GM19452 (cell line): Measurements from ENCODE around the gene SLC8A1.

ENCODE experiments used
- ATAC-seq: cut with Tn5 transposase; IDR thresholded peaks from one replicate; pipeline ENCODE4 v1.9.1; 2021; ENCODE audit not compliant: unreplicated experiment

Gene SLC8A1

GRCh38 chr2:40357667-40358066 is 94.2 kb downstream of the SLC8A1 start:
- ATAC-seq, result no peak

GRCh38 chr2:40355451-40355850 is 96.4 kb downstream of the SLC8A1 start:
- no peak for ATAC-seq

GRCh38 chr2:40353231-40353630 is 98.7 kb downstream of the SLC8A1 start:
- ATAC-seq, result no peak

- no peak for ATAC-seq
Observed at GRCh38 chr2:40352703-40353099, 99.2 kb downstream of the SLC8A1 start.

- no peak for ATAC-seq
Observed at GRCh38 chr2:40352041-40352702, 99.7 kb downstream of the SLC8A1 start.

- ATAC-seq, result no peak
Observed at GRCh38 chr2:40348665-40349064, 103.2 kb downstream of the SLC8A1 start.

GRCh38 chr2:40348038-40348437 is 103.9 kb downstream of the SLC8A1 start:
- ATAC-seq, result no peak

- ATAC-seq, result peak; percentile 69
Observed at GRCh38 chr2:40346535-40347354, 105.1 kb downstream of the SLC8A1 start.

- no peak for ATAC-seq
Observed at GRCh38 chr2:40344364-40344763, 107.5 kb downstream of the SLC8A1 start.

- no peak for ATAC-seq
Observed at GRCh38 chr2:40343902-40344301, 108.0 kb downstream of the SLC8A1 start.

GRCh38 chr2:40341198-40341597 is 110.7 kb downstream of the SLC8A1 start:
- ATAC-seq, result no peak

- ATAC-seq, result no peak
Observed at GRCh38 chr2:40339026-40339425, 112.9 kb downstream of the SLC8A1 start.

- ATAC-seq, result no peak
Observed at GRCh38 chr2:40332191-40332826, 119.6 kb downstream of the SLC8A1 start.

GRCh38 chr2:40330096-40330495 is 121.8 kb downstream of the SLC8A1 start:
- ATAC-seq, result no peak

- no peak for ATAC-seq
Observed at GRCh38 chr2:40329739-40330030, 122.2 kb downstream of the SLC8A1 start.

GRCh38 chr2:40325116-40325515 is 126.8 kb downstream of the SLC8A1 start:
- ATAC-seq, result no peak

- no peak for ATAC-seq
Observed at GRCh38 chr2:40324656-40325055, 127.2 kb downstream of the SLC8A1 start.

- no peak for ATAC-seq
Observed at GRCh38 chr2:40321822-40322221, 130.1 kb downstream of the SLC8A1 start.

GRCh38 chr2:40321016-40321623 is 130.8 kb downstream of the SLC8A1 start:
- ATAC-seq, result no peak

- ATAC-seq, result no peak
Observed at GRCh38 chr2:40318921-40319320, 133.0 kb downstream of the SLC8A1 start.

- ATAC-seq, result no peak
Observed at GRCh38 chr2:40317761-40318160, 134.1 kb downstream of the SLC8A1 start.

- ATAC-seq, result no peak
Observed at GRCh38 chr2:40317046-40317445, 134.8 kb downstream of the SLC8A1 start.
